ENCODE results near the gene CHRD.

DNA sequence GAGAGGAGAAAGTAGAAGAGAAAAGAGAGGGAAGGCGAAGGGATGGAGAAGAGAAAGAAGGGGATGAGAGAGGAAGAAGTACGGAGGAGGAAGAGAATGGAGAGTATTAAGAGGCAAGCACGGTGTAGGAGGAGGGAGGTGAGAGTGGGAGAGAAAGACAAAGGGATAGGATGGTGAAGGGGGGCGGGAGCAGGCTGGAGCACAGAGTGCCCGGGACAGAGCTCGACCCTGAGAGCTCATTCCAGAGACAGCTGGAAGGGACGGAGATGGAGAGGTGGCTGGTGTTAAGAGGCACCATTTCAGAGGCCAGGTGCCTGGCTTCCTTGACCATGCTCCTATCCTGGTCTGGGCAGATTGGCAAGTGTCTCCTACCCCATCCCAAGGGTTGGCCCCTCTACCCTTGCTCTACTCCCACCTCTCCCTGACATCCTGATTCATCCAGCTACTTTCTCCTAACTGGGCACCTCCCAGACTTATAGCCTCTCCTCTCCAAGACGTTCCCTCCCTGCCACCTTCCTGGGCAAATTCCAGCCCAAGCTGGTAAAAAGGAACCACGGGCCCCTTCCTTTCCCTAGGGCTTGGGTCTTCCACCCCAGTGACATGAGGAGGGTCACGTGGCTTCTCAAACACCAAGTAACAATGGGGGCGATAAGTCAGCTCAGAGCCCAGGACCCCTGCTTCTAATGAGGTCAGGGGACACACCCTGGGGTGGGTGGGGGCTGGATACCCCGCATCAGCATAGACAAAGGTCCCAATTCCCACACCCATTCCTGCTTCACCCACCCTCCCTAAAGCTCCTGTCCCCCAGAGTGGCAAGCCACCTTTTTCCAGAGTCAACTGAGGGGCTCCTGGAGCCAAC lies 19.6 kb upstream of the CHRD start:
- TF ChIP-seq EZH2 (IDR thresholded peaks at IDR 0.05) = no peak
- TF ChIP-seq POLR2AphosphoS5 (IDR thresholded peaks at IDR 0.05; ENCODE audit: borderline replicate concordance, low read depth, low read length) = no peak

Data from SK-N-MC (cell line).